ELR (cell line): ENCODE data around the gene RNF223.

Experiments used
- DNase-seq: peaks from one replicate; pipeline ENCODE4 v3.0.0-alpha.2; 2015; ENCODE audit warnings: low read depth

RNF223 gene

GRCh38 chr1:1027791-1028190, 46.3 kb downstream of the RNF223 start:
- DNase-seq = no peak

- no peak for DNase-seq
These were observed 47.3 kb downstream of the RNF223 start for GRCh38 chr1:1026599-1027413.

GRCh38 chr1:1025730-1026129, 48.4 kb downstream of the RNF223 start:
- no peak for DNase-seq

- DNase-seq = peak; percentile 73
These were observed 49.1 kb downstream of the RNF223 start for GRCh38 chr1:1024771-1025699.

GRCh38 chr1:1024149-1024770, 49.8 kb downstream of the RNF223 start:
- no peak for DNase-seq

GRCh38 chr1:1023700-1024099, 50.4 kb downstream of the RNF223 start:
- no peak for DNase-seq

GRCh38 chr1:1022302-1023009, 51.6 kb downstream of the RNF223 start:
- DNase-seq = no peak

- DNase-seq = peak; percentile 94
These were observed 52.2 kb downstream of the RNF223 start for GRCh38 chr1:1021920-1022259.

- DNase-seq = peak; percentile 88
These were observed 52.8 kb downstream of the RNF223 start for GRCh38 chr1:1021010-1021919.
